Effector memory CD4-positive, alpha-beta T cell (primary cell): Measurements from ENCODE around the gene KIAA1217.

Experiments used
- DNase-seq, 3 donors: peaks; one replicate each; pipeline ENCODE4 v3.0.0-alpha.2; 2020
- H3K27ac ChIP-seq: 2 replicates; pipeline ENCODE4 v1.7.0; 2013; ENCODE audit warnings: mild to moderate bottlenecking, low read length, moderate library complexity; ENCODE audit not compliant: insufficient read depth, poor library complexity, severe bottlenecking
- H3K27me3 ChIP-seq: replicated peaks from 2 replicates; pipeline ENCODE4 v1.7.0; 2013; ENCODE audit warnings: mild to moderate bottlenecking, low read length; ENCODE audit not compliant: insufficient read depth, control insufficient read depth, poor library complexity, severe bottlenecking
- H3K36me3 ChIP-seq: 2 replicates; pipeline ENCODE4 v1.7.0; 2013; ENCODE audit warnings: mild to moderate bottlenecking, low read length, moderate library complexity; ENCODE audit not compliant: control insufficient read depth, insufficient read depth
- H3K4me1 ChIP-seq: 2 replicates; pipeline ENCODE4 v1.7.0; 2013; ENCODE audit warnings: low read length, mild to moderate bottlenecking; ENCODE audit not compliant: control insufficient read depth, insufficient read depth, poor library complexity, severe bottlenecking
- H3K4me3 ChIP-seq: 2 replicates; pipeline ENCODE4 v1.7.0; 2013; ENCODE audit warnings: low read length, low read depth, mild to moderate bottlenecking; ENCODE audit not compliant: insufficient read depth, poor library complexity, severe bottlenecking
- H3K9me3 ChIP-seq: 2 replicates; pipeline ENCODE4 v1.7.0; 2013; ENCODE audit warnings: mild to moderate bottlenecking, low read length, moderate library complexity; ENCODE audit not compliant: control insufficient read depth

Gene KIAA1217

DNA sequence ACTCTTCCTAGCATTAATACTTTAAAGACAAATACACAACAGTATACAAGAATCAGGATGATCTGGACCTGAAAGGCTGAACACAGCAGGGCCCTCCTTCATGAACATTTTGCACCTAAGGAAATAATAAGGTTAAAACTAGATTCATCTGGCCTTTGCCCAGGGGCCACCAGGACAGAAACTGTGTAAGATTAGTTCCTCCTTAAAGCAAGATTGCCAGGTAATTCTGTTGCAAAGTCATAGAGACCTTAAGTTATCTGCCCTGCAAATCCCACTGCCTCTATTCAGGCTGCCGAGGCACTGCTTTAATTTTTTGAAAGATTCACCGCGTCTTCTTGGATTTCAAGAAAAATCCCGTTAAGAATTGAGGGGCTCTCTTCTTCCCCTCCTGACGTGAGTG is 1.6 kb upstream of the KIAA1217 start:
- peaks cover 5% of the 10 kb centered on the region for H3K4me1 ChIP-seq
- no peaks in the 10 kb centered on the region for H3K9me3 ChIP-seq
- no peak overlapping the region for H3K4me3 ChIP-seq
- H3K27me3 ChIP-seq = peaks cover 7% of the 10 kb centered on the region
- H3K27ac ChIP-seq = no peak overlapping the region
- no peak for DNase-seq
- H3K36me3 ChIP-seq = no peaks in the 10 kb centered on the region

GRCh38 chr10:24207781-24208611 is 942 bp upstream of the KIAA1217 start:
- no peak for DNase-seq
- peaks cover 5% of the 10 kb centered on the region for H3K4me1 ChIP-seq
- peaks cover 7% of the 10 kb centered on the region for H3K27me3 ChIP-seq
- no peak overlapping the region for H3K27ac ChIP-seq
- H3K9me3 ChIP-seq = no peaks in the 10 kb centered on the region
- H3K4me3 ChIP-seq = no peak overlapping the region
- no peaks in the 10 kb centered on the region for H3K36me3 ChIP-seq

DNA sequence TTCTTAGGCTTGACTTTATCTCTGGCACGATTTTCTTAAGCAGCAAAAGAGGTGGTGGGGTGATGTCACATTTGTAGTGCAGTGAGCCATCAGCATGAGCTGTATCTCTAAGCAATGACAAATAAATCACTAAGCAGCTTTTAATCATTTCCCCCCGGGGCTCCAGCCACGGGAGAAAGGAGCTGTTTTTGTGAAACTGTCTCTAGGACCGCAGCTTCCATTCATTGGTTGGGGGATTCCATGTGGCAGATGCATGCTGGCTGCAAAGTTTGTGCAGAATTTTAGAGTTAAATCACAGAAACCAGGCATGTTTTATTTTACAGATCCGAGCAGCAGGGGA is 464 bp downstream of the KIAA1217 start:
- Histone ChIP-seq H3K27me3 (peaks cover 7% of the 10 kb centered on the region), H3K9me3 (no peaks in the 10 kb centered on the region), H3K4me3 (no peak overlapping the region), H3K27ac (no peak overlapping the region), H3K36me3 (no peaks in the 10 kb centered on the region), H3K4me1 (peaks cover 5% of the 10 kb centered on the region)
- no peak for DNase-seq

DNA sequence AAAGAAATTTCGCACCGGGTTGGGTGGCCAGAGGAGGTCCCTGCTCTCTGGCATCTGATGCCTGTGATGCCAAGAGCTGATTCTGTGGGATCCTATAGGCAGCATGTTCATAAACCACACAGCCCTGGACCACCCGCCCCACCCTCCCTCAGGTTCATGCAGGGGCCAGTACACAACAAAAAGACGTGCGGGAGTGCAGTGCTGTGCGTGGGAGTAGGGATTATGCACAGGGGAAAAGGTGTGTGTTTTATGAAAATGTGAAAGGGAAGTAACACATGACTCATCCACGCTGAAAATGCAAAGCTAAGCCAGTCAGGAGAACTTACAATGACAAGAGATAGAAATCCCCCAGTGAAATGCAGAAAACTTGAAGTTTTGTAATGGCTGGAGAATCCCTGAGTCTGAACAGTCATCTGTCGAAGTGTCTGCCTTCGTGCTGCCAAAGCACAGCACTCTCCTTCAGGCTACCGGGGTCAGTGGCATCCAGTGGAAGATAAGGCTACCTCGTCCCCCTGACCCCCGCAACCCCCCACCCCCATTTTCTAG is 1.1 kb downstream of the KIAA1217 start:
- Histone ChIP-seq H3K36me3 (no peaks in the 10 kb centered on the region), H3K4me3 (no peak overlapping the region), H3K27ac (no peak overlapping the region), H3K4me1 (peaks cover 5% of the 10 kb centered on the region), H3K9me3 (no peaks in the 10 kb centered on the region), H3K27me3 (peaks cover 7% of the 10 kb centered on the region)
- no peak for DNase-seq

- peaks cover 5% of the 10 kb centered on the region for H3K4me1 ChIP-seq
- no peak for DNase-seq
- no peak overlapping the region for H3K27ac ChIP-seq
- H3K9me3 ChIP-seq = no peaks in the 10 kb centered on the region
- H3K4me3 ChIP-seq = no peak overlapping the region
- no peaks in the 10 kb centered on the region for H3K36me3 ChIP-seq
- H3K27me3 ChIP-seq = peaks cover 7% of the 10 kb centered on the region
These were observed 1.6 kb downstream of the KIAA1217 start for GRCh38 chr10:24210501-24210900.

DNA sequence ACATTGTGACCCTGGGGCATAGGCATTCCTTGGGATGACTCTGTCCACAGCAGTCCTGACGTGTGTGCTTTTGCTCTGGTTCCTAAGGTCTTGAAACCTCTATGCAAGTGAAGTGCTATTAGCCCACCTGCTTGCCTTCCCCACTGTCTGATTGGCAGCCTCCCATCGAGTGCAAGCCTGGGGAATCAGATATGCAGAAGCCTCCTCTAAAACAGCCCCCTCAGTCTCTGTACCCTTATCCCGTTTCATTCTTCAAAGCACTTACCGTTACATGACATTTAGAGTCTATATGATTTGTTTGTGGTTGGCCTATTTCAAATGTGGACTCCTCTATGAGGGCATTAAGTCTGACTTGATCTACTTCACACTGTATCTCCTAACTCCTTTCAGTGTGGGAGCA is 4.3 kb downstream of the KIAA1217 start:
- Histone ChIP-seq H3K4me3 (no peak overlapping the region), H3K9me3 (no peaks in the 10 kb centered on the region), H3K27ac (no peak overlapping the region), H3K27me3 (peaks cover 7% of the 10 kb centered on the region), H3K4me1 (peaks cover 5% of the 10 kb centered on the region), H3K36me3 (no peaks in the 10 kb centered on the region)
- DNase-seq = no peak

- H3K36me3 ChIP-seq = no peaks in the 10 kb centered on the region
- no peak overlapping the region for H3K4me3 ChIP-seq
- peaks cover 3% of the 10 kb centered on the region for H3K4me1 ChIP-seq
- no peak overlapping the region for H3K27ac ChIP-seq
- no peak for DNase-seq
- no peaks in the 10 kb centered on the region for H3K9me3 ChIP-seq
- peaks cover 7% of the 10 kb centered on the region for H3K27me3 ChIP-seq
These were observed 4.9 kb downstream of the KIAA1217 start for GRCh38 chr10:24213881-24214280.

DNA sequence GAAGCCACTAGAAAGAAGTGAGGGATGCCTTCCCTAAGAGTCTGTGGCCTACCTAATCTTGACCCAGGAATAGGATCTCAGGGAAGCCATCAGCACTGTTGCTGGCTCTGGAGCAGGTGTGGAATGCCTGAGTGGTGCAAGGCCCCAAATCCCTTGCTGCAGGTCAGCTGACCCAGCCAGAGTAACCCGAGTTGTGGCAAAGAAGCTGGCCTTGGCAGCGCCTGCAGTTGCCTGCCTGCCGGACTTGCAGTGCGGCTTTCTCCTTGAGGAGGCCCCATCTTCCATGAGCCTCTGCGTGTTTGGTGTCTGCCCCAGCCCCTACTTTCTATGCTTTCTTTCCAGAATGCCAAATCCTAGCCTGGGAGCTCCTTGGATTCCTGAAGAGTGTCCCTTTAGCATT is 5.8 kb downstream of the KIAA1217 start:
- DNase-seq = no peak

DNA sequence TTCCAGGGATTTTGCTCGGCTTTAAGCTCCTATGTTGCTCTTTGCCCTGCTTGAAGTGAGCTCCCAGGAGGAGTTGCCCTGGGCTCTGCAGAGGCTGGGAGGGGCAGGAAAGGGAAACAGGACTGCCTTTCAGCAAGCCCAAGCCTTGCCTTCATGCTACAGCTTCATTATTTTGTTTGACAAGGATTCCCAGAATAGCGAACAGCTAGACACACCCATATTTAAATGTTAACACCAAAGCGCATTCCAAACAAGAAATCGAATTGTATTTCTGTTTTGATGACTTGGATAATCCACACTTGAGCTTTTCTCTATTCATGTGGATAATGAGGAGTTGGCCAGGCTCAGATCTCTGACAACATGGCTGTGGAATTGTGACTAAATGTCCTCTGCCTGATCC is 6.3 kb downstream of the KIAA1217 start:
- Histone ChIP-seq H3K27ac (no peak overlapping the region), H3K27me3 (no peaks in the 10 kb centered on the region), H3K36me3 (no peaks in the 10 kb centered on the region), H3K4me1 (no peaks in the 10 kb centered on the region), H3K4me3 (no peak overlapping the region), H3K9me3 (no peaks in the 10 kb centered on the region)
- DNase-seq = no peak

More for the DNA sequence above, 5.8 kb downstream of the KIAA1217 start:
- no peak overlapping the region for H3K27ac ChIP-seq
- no peaks in the 10 kb centered on the region for H3K36me3 ChIP-seq
- no peaks in the 10 kb centered on the region for H3K9me3 ChIP-seq
- no peaks in the 10 kb centered on the region for H3K27me3 ChIP-seq
- H3K4me1 ChIP-seq = no peaks in the 10 kb centered on the region
- no peak overlapping the region for H3K4me3 ChIP-seq

GRCh38 chr10:24215603-24216002 is 6.7 kb downstream of the KIAA1217 start:
- H3K27me3 ChIP-seq = no peaks in the 10 kb centered on the region
- H3K36me3 ChIP-seq = no peaks in the 10 kb centered on the region
- H3K4me3 ChIP-seq = no peak overlapping the region
- no peak for DNase-seq
- H3K9me3 ChIP-seq = no peaks in the 10 kb centered on the region
- H3K4me1 ChIP-seq = no peaks in the 10 kb centered on the region
- no peak overlapping the region for H3K27ac ChIP-seq
